Measurements from ENCODE around the gene SETD3.

The SETD3 gene

GRCh38 chr14:99516871-99517642 lies 36.4 kb upstream of the SETD3 start:
- no peak for DNase-seq (ENCODE audit: low read depth in 2 of 2, low spot score in 1 of 2)

- no peak for DNase-seq (ENCODE audit: low read depth in 2 of 2, low spot score in 1 of 2)
These were observed 35.7 kb upstream of the SETD3 start for GRCh38 chr14:99516156-99516870.

DNA sequence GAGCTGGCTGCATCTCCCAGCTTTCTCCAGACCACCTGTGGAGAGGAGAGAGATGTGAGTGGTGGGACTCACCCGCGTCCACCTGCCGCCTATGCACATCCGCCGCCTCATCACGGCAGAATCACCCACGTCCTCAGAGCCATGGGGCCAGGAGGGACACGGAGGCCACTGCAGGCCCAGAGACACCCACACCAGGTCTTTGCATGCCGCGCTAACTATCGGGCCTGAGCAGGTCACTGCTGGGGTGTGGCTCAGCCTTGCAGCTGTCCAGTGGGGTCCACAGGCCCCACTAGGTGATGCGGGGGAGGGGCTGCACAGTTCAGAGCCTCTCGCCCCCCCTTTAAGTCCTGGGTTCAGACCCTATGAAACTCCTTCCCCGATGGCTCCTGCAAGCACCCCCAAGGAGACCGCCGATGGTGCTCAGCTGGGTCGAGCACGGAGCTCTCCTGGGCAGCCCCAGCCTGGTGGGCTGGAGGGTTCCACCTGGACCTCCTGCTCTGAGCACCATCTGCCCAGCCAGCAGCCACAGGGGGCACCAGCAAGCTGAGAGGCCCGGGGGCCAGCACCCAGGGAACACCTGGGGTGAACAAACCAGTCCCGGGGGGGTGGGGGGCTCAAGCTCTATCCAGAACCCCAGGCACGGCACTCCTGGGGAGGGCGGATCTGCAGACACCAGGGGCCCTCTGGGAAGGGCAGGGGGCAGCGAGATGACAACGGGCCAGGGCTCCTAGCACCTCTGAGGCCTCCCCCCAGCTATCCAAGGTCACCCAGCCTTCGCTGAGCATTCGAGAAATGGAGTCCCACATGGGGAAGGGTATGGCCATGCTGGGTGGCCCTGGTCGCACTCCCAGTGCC lies 34.9 kb upstream of the SETD3 start:
- DNase-seq (ENCODE audit: low read depth in 2 of 2, low spot score in 1 of 2): no peak

DNA sequence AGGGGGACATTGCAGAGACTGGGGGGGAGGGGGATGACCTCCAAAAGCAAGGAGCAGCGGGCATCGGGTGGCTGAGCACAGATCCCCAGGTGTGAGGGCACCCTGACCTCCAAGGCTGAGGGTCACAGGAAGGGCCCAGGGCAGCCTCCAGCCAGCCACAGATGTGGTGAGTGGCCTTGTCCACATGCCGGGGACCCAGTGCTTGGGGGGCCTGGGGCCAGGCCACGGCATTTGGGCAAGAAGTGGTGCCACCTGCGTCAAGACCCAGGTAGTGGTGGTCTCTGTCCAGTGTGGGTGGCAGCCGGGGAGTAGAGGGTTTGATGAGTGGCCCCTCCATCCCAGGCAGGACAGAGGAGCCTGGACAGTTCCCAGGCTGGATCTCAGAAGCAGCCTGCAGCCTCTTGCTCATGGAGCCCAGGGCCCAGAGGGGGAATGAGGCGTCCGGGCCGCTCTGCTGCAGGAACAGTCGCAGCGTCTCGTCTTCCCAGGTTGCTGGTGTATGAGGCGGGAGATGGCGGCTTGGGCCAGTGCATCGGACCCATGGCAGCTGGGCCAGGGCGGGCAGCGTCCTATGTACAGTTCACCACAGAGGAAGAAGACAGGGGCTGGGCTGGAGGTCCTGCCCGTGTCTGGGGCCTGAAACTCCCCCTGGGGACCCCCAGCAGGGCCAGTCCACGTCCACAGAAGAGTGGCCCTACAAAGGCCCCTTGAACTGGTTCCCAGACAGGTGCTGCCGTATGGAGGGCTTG lies 34.1 kb upstream of the SETD3 start:
- no peak for DNase-seq (ENCODE audit: low read depth in 2 of 2, low spot score in 1 of 2)

DNA sequence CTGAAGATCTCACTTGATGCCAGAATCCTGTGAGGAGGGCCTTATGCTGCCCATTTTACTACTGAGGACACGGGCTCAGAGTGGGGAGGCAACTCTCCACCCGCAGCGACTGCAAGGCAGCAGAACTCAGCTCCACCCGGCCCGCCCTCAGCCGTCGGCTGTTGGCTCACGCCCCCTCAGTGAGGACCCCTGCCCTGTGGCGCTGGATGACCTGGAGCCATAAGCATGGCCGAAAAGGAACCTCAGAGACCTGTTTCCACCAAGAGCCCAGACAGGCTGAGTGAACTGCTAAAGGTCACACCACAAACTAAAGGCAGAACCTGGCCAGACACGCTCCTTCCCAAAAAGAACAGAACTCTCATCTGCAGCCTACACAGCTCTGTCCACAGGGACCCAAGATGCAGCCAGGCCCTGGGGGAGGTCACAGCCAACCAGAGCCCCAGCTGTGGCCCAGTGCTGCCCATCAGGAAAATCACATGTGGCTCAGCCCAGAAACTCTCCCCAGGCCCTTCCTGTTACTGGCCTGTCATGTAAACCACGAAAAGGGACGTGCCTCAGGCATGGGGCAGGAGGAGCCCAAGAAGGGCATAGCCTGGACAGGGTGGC lies 33.4 kb upstream of the SETD3 start:
- DNase-seq (ENCODE audit: low read depth in 2 of 2, low spot score in 1 of 2): no peak

- no peak for DNase-seq (ENCODE audit: low read depth in 2 of 2, low spot score in 1 of 2)
These were observed 32.6 kb upstream of the SETD3 start for GRCh38 chr14:99513183-99513694.

- no peak for DNase-seq (ENCODE audit: low read depth in 2 of 2, low spot score in 1 of 2)
These were observed 32.0 kb upstream of the SETD3 start for GRCh38 chr14:99512571-99513182.

DNA sequence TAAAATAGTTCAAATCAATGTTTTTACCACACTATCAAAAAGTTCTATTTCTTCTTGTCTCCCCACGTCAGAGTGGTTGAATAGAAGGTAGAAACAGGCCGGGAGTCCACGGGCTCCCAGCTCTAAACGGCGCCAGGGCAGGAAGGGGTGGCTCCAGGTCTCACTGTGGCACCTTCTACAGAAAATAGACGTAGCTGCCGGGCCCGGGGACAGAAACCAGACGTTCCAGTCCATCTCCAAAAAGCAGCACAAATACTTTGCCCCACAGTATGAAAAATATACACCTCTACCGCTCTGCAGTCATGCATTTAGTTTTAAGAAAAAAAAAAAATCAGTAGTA lies 31.4 kb upstream of the SETD3 start:
- DNase-seq (ENCODE audit: low read depth in 2 of 2, low spot score in 1 of 2): no peak

GRCh38 chr14:99511421-99512109 lies 30.9 kb upstream of the SETD3 start:
- no peak for DNase-seq (ENCODE audit: low read depth in 2 of 2, low spot score in 1 of 2)

DNA sequence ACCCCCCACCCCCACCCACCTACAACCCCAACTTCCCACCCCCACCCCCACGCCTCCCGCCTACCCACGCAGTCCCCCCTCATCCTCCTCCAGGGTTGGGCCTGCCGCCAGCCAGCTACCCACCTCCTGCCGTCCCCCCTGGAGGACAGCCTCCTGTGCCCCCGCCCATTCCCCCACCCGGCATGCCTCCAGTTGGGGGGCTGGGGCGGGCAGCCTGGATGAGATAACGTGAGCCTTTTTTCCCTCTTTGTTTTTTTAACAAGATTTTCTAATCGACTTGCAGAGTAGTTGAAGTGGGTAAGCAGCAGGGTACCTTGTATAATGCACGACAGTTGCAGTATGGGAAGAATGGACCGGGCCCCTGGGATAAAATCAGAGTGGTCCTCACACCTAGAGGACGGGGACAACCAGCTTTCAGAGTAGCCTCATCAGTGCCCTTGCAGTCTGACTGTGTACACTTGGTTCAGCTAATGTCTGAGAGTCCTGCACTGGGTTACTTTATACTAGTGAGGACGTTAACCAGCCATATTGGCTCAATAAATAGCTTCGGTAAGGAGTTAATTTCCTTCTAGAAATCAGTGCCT lies 30.0 kb upstream of the SETD3 start:
- no peak for DNase-seq (ENCODE audit: low read depth in 2 of 2, low spot score in 1 of 2)

DNA sequence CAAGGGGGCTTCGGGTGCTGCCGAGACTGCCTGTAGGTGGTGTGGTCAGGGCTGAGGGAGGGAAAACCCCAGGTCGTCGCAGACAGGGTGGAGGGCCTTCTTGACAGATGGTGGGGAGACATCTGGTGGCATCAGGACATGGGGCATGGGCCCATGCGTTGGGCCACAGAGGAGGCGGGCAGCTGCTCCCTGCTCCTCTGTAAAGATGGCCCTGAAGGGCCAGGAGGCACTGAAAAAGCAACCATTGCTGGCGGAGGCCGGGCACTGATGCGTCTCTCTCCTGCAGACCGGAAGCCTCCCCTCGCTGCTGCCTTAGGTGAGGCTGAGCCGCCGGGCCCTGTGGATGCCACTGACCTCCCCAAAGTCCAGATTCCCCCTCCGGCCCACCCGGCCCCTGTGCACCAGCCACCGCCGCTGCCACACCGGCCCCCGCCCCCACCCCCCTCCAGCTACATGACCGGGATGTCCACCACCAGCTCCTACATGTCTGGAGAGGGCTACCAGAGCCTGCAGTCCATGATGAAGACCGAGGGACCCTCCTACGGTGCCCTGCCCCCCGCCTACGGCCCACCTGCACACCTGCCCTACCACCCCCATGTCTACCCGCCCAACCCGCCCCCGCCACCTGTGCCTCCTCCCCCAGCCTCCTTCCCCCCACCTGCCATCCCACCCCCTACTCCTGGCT lies 29.4 kb upstream of the SETD3 start:
- DNase-seq (ENCODE audit: low read depth in 2 of 2, low spot score in 1 of 2): no peak

- no peak for DNase-seq (ENCODE audit: low read depth in 2 of 2, low spot score in 1 of 2)
These were observed 28.4 kb upstream of the SETD3 start for GRCh38 chr14:99508896-99509629.

DNA sequence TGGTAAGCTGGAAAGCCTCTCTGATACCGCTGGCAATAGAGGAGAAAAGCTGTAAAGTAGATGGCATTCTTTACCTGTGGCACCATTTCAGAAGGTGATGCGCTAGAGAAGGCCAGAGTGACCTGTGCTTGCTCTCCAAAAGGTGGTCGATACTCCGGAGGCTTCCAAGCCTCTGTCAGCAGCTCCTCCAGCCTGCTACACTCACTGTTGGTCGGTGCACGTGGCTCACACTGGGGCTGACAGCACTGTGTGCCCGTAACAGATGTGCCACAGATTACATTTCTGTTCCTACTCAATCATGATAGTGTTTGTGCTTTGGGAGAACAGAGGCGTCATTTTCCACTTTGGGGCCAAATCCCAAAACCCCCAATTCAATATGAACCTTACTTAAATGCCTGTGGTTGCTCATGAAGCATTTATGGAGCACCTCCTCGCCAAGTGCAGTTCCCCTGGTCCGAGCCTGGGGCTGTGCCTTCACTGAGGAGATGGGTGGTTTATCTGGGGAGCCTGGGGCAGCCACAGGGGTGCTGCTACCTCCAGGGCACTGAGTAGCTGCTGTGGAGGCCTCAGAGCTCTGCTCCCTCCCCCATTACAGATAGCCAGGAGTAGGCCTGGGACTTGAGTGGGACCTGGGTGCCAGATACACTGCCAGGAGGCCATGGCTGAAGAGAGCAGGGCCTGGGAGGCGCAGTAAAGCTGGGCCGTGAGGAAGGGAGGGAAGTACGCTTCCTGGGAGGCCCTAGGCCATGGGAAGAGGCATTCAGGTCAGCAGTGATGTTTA lies 27.4 kb upstream of the SETD3 start:
- no peak for DNase-seq (ENCODE audit: low read depth in 2 of 2, low spot score in 1 of 2)

DNA sequence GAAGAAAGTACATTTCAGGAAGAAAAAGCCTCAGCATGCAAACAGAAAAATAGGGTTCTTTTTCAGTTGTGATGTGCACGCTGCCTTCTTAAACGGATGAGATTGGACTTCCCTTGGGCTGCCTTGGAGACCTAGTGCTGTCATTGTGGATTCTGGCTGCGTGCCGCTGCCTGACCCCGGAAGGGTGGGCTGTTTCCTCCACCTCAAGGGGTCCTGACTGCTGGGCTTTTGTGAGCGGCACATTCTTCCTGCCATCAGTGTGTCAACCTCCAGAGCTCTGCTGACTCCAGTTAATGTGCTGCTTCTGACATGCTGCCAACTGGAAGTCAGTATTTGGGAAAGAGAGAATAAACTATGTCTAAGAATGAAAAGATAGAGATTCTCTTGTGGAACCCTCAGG lies 25.6 kb upstream of the SETD3 start:
- DNase-seq (ENCODE audit: low read depth in 2 of 2, low spot score in 1 of 2): no peak

DNA sequence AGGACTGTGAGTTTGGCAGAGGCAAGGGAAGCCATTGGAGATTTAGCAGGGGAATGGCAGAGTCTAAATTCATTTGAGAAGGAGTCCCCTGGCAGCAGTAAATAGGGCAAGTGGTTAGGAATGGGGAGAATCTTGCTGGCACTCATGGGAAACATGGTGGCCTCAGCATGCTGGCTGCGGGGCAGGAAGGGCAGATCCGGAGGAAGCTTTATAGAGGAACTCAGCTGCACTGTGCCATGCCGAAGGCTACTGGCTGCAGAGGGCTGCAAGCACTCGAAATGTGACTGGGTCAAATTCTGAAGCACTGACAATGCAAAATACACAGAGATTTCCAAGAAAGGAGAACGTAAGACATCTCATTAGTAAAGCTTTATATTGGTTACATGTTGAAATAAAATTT lies 24.4 kb upstream of the SETD3 start:
- no peak for DNase-seq (ENCODE audit: low read depth in 2 of 2, low spot score in 1 of 2)

- no peak for DNase-seq (ENCODE audit: low read depth in 2 of 2, low spot score in 1 of 2)
These were observed 23.3 kb upstream of the SETD3 start for GRCh38 chr14:99503848-99504453.

DNA sequence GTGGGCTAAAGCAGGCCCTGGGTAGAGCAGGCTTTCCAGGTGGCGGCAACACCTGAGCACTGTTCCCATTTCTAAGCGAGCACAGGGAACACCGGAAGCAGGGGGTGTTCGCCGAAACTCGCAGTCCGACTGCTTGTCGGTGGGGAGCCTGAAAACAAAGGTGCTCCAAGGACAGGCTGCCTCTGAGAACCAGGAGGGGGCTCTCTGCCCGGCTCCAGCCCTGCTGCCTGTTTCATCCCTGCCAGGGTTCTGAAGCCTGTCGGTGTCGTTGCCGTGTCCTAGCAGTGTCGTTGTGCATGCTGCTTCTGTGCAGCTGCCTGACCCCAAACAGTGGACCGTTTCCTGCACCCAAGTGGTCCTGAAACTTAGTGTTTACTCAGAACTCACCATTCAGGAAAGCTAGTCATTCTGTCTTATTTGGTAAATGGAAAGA lies 22.3 kb upstream of the SETD3 start:
- no peak for DNase-seq (ENCODE audit: low read depth in 2 of 2, low spot score in 1 of 2)

Measured in stimulated activated CD8-positive, alpha-beta memory T cell treated with anti-CD3 and anti-CD28 coated beads, Interleukin-4, amount 100 ng/mL, for 1 hour (primary cell).